Mammary epithelial cell (primary cell): ENCODE results near the gene MED15.

ENCODE experiments used
- EZH2 ChIP-seq: IDR thresholded peaks from 2 replicates; pipeline ENCODE4 v1.6.1; 2012; ENCODE audit warnings: low read length, inconsistent platforms, borderline replicate concordance
- TF ChIP-seq, protein P1 (sequence below), 2 donors: IDR thresholded peaks in 1 of 2; conservative IDR thresholded peaks in 1 of 2; 2 replicates each; pipeline ENCODE4 v1.5.1; 2011 to 2012; ENCODE audit warnings: inconsistent platforms in 2 of 2, low read length in 2 of 2, mild to moderate bottlenecking in 2 of 2, control low read depth in 1 of 2, low read depth in 1 of 2; ENCODE audit not compliant: insufficient read depth in 1 of 2; ENCODE audit errors: extremely low read depth in 1 of 2

DNA sequence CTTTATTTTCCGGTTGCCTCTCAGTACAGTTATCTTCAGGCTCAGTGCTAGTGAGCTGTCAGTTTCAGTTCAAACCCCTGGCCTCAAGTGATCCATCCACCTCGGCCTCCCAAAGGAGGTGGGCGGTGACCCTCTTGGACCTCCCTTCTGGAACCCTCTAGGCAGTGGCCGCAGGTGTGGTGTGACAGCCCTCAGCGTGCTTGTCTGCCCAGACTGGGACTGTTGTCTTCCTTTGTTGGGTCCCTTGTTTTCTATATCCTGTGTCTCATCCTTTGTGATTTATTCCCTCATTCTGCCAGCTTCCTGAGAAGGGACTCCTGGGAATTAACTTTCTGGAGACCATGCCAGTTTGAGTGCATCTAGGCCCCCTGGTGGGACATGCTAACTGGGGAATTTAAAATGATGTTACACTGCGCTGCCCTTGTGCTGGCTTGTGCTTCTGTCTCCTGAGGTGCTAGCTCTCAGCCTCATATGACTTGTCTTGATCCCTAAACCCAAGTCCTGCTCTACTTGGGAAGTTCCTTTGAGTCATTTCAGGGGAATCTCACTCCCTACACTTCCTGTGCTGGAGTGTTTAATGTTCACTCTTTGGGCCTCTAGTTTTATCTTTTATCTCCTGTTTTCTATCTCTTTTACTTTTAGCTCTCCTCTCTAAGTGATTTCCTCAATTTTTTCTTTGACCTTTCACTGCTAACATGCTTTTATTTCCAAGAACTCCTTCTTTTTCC lies 19.4 kb downstream of the MED15 start:
- TF ChIP-seq, protein P1, sequence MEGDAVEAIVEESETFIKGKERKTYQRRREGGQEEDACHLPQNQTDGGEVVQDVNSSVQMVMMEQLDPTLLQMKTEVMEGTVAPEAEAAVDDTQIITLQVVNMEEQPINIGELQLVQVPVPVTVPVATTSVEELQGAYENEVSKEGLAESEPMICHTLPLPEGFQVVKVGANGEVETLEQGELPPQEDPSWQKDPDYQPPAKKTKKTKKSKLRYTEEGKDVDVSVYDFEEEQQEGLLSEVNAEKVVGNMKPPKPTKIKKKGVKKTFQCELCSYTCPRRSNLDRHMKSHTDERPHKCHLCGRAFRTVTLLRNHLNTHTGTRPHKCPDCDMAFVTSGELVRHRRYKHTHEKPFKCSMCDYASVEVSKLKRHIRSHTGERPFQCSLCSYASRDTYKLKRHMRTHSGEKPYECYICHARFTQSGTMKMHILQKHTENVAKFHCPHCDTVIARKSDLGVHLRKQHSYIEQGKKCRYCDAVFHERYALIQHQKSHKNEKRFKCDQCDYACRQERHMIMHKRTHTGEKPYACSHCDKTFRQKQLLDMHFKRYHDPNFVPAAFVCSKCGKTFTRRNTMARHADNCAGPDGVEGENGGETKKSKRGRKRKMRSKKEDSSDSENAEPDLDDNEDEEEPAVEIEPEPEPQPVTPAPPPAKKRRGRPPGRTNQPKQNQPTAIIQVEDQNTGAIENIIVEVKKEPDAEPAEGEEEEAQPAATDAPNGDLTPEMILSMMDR (conservative IDR thresholded peaks at IDR 0.05 in 1 of 2, IDR thresholded peaks at IDR 0.05 in 1 of 2; ENCODE audit: extremely low read depth in 1 of 2, insufficient read depth in 1 of 2, low read depth in 1 of 2, low read length in 2 of 2) = peak in 1 of 2 donors; percentile 1
- no peak for TF ChIP-seq EZH2
